Stimulated activated CD8-positive, alpha-beta memory T cell treated with anti-CD3 and anti-CD28 coated beads, Interleukin-7, amount 100 ng/mL, for 4 hours (primary cell): Measurements from ENCODE around the gene RNF212.

Experiments
- DNase-seq, 2 donors: peaks; one replicate each; pipeline ENCODE4 v3.0.0-alpha.2; 2020; ENCODE audit warnings: low read depth in 2 of 2

Gene RNF212

GRCh38 chr4:1115528-1116293 is 2.3 kb upstream of the RNF212 start:
- DNase-seq = no peak

- DNase-seq = no peak
These were observed 562 bp downstream of the RNF212 start for GRCh38 chr4:1112821-1113182.

GRCh38 chr4:1112174-1112820 is 1.1 kb downstream of the RNF212 start:
- DNase-seq = no peak

DNA sequence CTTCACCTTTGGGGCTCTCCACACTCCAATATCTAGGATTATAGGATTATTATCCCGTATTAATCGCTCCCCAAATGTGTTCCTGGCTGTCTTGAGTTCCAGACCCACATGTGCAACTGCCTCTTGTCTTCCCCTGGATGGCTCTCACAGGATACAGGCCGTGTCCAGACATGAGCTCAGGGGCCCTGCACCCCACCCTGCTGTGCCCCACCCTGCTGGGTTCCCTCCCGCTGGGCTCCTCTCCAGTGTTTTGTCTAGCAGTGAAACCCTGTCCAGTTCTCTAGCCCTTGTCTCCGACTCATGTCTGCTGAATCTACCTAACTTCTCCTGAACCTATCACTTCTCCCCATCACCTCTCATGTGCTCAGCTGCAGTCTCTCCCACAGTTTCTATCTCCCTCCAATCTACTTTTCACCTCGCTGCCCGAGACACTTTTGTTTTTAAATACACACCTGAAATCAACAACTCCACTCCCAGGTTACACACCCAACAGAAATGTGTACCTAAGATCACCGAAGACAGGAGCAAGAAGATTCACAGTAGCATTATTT is 2.0 kb downstream of the RNF212 start:
- DNase-seq = no peak

GRCh38 chr4:1109898-1110506 is 3.4 kb downstream of the RNF212 start:
- DNase-seq = no peak

DNA sequence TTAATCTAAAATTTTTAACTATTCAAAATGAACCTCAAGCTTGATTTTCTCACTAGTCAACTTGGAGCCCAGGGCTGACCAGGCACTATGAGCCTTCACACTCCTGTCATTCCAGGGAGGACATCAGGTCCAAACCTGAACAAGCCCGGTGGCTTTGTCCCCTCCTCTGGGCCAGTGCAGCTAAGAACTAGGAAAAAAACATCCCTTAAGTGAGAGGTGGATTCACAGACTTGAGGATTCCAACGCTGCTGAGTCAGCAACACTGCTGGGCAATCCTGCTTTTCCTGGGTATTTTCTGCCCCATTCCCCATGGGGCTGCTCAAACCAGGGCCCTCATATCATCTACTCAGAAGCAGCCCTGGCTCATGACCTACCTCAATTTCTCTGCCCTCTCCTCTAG is 4.0 kb downstream of the RNF212 start:
- no peak for DNase-seq

- no peak for DNase-seq
These were observed 7.7 kb downstream of the RNF212 start for GRCh38 chr4:1105662-1106061.

DNA sequence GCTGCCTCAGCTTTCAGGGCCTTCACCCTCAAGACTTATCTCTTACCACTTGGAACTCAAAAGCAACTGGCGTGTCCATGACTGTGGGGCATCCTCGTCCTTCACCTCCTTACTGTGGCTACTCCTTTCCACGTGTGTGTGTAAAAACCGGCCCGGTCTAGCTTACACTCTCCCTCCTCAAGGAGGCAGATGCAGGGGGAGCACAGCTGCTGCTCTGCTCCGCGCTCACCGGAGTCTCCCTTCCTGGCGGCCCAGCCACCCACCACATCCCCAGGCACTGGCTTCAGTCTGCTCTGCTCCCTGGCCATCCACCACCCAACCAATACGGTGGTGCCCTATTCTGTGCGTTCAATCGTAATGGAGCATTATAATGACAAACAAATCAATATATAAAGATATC is 8.3 kb downstream of the RNF212 start:
- DNase-seq = no peak

- DNase-seq = no peak
These were observed 8.7 kb downstream of the RNF212 start for GRCh38 chr4:1104647-1105046.

DNA sequence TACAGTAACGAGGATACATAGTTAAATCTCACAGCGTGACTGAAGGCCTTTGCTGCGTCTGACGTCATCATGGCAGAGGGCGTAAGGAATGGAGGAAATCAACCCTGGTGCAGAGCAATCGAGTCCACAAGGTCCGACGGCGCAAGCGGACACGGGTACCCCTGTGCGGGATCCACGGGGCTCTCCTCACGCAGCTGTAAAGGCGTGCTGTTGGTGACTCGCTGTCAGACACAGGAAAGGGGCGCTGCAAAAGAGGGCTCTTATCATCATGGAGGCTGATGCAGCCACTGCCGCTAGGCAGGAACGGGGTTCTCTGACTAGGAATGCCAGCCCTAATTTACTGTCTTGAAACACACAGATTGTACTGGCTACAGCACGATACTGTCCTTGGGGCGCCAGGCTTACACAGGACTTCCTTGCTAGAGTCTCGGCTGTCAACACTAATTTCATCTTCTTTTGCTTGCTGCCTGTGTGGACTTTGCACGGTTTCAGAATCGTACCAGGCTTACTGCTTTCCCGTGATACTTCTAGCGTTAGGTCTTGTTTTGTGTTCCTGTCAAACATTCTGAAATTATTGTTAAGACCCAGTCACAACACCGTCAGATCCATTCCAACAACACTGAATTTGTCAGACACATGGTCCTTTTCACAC is 13.6 kb downstream of the RNF212 start:
- DNase-seq = no peak

DNA sequence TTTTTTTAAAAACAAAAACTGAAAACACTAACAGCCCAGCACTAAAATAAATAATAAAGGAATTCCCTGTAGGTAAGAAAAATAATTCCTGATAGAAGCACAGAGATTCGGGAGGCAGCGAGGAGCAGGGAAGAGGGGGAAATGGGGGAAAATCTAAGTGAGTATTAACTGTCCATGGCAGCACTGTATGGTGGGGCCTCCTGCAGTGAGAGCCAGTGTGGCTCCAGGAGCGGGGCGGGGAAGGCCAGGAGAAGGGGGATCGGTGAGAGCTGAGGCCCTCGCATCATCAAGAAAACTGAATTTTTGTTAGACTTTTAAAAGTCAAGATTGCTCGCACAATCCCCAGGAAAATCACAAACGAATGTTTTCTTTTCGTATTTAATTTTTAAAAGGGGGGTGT is 14.1 kb downstream of the RNF212 start:
- no peak for DNase-seq

DNA sequence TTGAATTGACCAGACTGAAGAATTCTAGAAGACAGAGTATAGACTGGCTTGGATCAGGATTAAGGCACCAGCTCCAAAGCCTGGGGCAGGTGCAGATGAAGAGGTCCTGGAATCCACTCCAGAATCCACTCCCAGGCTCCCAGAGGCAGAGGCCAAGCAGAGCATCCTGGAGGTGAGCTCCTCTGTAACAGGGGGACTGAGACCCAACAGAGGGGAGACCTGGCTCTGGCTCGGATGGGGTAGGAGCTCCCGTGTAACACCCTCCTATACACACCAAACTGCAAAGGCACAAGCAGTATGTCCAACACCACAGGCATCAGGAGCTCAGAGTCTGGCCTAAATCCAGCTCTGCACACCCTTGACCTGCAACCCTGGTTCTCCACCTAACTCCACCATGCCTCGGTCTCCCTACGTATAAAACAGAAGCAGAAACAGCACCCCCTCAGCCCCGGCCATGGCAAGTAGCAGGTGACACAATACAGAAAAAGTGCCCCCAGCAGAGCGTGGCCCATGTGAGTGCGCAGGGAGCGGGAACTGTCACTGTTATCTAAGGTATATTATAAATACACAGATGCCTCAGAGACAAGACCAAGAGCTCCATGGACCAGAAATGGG is 14.9 kb downstream of the RNF212 start:
- no peak for DNase-seq

- no peak for DNase-seq
These were observed 15.8 kb downstream of the RNF212 start for GRCh38 chr4:1097553-1097952.

DNA sequence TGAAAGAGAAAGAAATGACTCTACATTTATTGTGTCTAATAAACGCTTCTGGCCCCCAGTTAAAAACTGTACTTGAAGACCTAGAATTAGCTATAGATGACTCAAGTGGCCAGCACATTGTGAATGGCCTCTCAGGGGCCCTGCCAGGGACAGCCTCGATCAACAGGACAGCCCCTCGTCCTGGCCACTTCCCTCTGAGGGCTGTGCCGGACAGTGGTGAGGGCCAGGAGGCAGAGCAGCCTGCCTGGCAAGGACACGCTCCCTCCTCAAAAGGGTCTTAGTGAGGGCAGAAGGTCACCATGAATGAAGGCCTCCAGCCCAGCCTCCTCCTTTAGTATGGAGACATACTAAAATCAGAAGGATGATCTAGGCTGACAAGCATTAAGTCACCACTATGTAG is 16.5 kb downstream of the RNF212 start:
- DNase-seq = no peak

- no peak for DNase-seq
These were observed 19.1 kb downstream of the RNF212 start for GRCh38 chr4:1094336-1094690.

GRCh38 chr4:1093391-1094335 is 19.7 kb downstream of the RNF212 start:
- DNase-seq = no peak

DNA sequence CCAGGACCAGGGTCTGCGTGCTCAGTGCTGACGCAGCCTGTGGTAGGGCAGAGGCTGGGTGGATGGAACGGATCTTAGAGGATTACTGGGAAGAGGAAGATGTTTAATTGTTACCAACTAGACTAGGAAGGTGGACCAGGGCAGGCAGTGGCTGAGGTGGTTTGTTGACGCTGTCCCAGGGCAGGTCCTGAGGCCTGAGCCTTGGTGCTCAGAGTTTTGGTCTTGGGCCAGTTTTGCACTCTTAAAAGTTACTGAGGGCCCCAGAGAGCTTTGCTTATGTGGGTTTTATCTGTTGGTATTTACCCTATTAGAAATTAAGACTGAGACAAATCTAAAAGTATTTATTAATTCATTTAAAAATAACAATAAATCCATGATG is 20.4 kb downstream of the RNF212 start:
- no peak for DNase-seq

DNA sequence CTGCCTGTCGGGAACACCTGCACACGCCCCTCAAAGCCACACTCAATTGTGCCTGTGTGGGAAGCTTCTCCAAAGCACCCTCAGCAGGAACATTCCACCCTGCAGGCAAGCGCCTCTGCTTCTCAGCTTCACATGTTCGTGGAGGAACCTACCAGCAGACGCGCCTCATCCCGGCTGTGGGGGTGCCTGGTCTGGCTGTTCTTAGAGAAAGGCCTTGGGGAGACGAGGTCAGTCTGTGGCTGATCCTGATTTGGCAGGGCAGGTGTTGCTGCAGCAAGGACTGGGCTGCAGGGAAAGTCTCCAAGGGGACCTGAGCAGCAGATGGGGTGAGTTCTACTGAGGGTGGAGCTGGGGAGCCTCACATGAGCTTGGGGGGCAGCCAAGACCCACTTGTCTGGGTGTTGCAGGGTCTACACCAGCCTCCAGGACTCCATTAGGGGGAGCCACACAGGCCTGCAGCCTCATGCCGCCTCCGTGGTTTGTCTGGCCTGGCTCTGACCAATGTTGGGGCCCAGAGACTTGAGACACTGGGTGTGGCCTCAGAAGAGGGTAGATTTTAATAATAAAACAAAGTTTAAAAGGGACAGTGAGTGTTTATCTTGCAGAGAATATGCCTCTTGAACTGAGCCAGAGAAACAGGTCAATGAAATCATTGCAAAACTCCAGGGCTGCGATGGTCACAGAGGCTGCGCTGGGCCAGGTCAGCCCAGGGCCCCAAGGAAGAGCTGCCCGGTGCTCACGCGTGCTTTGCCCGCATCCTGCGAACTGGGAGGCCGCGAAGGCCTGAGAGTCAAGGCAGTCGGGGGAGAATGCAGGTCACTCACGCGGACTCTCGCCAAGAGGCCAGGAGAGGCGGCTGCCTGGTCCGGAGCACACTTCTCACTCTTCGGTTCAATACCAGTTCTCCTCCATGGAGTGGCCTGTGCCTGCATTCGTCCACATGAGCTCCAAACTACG is 21.1 kb downstream of the RNF212 start:
- DNase-seq = no peak

GRCh38 chr4:1091561-1091995 is 21.8 kb downstream of the RNF212 start:
- no peak for DNase-seq
